Peyer's patch (tissue), 4 donors: ENCODE data around the gene GOLGA8Q.
"Not testable (repeated sequence)": the region's sequence is repeated elsewhere in the genome, so short reads cannot be mapped to it uniquely, and the experiment has no call there.

Experiments
- POLR2A ChIP-seq, 2 donors: fragments of 450-650 bp; IDR thresholded peaks; one replicate each; pipeline ENCODE4 v1.5.1; 2017; ENCODE audit warnings: antibody characterized with exemption in 2 of 2, mild to moderate bottlenecking in 2 of 2, moderate library complexity in 2 of 2
- TF ChIP-seq, protein P1 (sequence below), 6 experiments: fragments of 450-650 bp in 4 of 6; fragments of 200-600 bp in 2 of 6; sonication (generic) in 1 of 6; IDR thresholded peaks; one replicate each; pipeline ENCODE4 v1.5.1; 2017 to 2019; ENCODE audit warnings: antibody characterized with exemption in 6 of 6, mild to moderate bottlenecking in 3 of 6, moderate library complexity in 1 of 6

DNA sequence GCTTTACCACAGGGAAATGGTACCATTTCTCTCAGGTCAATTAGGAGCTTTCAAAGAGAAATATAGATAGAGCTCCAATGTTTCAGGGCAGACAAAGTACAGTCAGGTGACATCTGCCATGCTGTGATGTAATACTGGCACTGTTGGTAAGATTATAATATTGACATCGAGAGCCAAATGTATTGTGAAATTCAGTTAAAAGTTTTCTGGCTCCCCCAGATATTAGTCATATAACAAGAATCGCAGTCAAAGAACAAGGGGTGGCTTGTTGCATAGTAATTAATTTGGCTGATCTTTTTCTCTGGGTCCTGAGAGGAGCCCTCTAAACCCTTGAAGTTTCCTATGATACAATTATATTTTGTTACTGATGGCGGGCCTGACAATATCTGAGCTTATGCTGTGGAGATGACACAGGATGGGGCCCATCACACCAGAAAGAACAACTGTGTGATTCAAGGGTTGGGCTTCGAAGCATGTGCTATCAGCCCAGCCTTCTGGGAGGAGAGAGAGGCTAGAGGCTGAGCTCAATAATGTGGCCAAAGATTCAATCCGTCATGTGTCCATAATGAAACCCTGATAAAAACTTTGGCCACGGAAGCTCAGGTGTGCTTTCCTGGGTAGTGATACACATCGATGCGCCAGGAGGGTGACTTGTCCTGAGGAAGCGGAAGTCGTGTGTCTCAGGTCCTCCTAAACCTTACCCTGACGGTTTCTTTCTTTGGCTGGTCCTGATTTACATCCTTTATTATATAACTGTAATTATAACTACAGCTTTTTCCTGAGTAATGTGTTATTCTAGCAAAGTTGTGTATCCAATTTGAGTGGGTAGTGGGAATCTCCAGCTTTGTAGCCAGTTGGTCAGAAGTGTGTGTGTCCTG lies 48.7 kb upstream of the GOLGA8Q start:
- TF ChIP-seq, protein P1, sequence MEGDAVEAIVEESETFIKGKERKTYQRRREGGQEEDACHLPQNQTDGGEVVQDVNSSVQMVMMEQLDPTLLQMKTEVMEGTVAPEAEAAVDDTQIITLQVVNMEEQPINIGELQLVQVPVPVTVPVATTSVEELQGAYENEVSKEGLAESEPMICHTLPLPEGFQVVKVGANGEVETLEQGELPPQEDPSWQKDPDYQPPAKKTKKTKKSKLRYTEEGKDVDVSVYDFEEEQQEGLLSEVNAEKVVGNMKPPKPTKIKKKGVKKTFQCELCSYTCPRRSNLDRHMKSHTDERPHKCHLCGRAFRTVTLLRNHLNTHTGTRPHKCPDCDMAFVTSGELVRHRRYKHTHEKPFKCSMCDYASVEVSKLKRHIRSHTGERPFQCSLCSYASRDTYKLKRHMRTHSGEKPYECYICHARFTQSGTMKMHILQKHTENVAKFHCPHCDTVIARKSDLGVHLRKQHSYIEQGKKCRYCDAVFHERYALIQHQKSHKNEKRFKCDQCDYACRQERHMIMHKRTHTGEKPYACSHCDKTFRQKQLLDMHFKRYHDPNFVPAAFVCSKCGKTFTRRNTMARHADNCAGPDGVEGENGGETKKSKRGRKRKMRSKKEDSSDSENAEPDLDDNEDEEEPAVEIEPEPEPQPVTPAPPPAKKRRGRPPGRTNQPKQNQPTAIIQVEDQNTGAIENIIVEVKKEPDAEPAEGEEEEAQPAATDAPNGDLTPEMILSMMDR (IDR thresholded peaks at IDR 0.05): not testable (repeated sequence)
- not testable (repeated sequence) for TF ChIP-seq POLR2A (IDR thresholded peaks at IDR 0.05)
